HG02840 (cell line): ENCODE measurements around the gene FAM43A.

Experiments
- ATAC-seq: cut with Tn5 transposase; IDR thresholded peaks from one replicate; pipeline ENCODE4 v1.9.1; 2021; ENCODE audit warnings: mild to moderate bottlenecking, moderate library complexity, moderate number of reproducible peaks; ENCODE audit not compliant: unreplicated experiment, low FRiP score

FAM43A gene

DNA sequence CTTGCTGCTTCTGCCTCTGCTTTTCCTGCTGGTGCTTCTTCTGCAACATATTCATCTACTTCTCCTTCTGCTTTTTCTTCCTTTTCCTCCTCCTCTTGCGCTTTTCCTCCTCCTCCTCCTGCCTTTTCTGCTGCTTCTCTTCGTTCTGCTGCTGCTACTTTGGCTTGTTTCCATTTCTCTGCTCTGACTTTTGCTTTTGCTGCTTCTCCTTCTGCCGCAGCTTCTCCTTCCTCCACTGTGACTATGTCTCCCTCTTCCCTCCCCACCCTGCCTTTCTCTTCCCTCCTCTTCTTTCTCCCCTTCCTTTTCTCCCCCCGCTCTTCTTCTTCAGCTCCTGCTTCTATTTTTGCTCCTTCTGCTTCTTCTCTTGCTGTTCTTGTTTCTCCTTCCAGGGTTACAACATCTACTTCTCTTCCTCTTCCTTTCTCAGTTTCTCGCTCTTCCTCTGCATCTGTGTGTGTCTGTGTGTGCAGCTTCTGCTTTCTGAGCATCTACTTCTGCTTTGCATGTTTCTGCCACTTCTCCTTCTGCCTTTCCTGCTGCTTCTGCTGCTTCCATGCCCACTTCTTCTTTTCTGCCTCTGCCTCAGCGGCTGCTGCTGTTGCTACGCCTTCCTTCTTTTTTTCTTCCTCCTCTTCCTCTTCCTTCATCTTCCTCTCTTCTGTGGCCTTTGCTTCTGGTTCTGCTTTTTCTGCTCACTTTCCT, 51.4 kb downstream of the FAM43A start:
- no peak for ATAC-seq
